ENCODE results near the gene RBM44.
"Not testable (repeated sequence)": the region's sequence is repeated elsewhere in the genome, so short reads cannot be mapped to it uniquely, and the experiment has no call there.

The RBM44 gene, protein sequence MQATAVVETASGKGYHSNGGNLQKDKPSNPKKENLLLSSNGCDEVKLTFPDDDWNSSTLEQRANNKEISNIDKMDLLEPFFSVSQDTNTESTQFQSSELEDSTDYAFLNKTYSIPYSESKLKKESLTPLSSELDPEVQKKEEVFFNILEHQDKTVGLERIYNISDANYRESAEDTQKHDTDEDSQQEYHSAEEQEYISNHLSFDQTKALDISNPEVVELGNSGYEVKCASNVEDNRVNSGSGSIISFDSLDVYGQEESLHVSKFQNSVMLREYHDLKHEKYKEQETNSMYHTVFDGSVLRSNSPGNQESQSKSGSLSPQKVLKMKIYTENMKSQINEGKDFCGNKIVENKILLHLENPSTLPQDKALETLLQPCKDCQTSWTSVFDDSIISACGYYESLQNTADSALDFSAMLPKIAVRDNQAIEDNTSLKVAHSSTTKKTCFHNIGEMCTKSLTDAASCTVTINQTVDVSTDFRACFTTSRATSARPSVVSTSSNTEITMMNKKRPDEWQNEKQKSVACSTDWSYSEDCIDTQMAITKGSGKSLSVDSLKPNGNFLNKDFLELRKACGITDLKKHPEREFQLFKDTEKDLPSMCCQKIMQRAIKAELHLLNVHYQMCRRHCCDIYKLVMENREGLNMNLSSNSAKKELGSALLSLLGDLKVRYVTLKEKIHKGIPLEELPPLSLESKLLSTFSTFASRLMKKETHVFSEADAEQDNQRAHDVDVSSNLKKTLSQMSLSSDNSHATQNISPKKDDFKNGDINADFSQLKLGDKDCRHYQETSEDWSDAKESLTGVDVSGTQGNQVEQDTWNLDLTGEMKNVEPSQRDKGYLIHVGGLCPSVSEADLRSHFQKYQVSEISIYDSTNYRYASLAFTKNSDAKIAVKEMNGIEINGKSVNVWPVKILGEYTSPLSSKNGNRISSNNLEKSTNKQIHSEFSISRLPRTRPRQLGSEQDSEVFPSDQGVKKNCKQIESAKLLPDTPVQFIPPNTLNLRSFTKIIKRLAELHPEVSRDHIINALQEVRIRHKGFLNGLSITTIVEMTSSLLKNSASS

GRCh38 chr2:237798236-237799059 lies at the start of gene RBM44:
RBM44 (plus strand) TSS chr2:237798779; CDS start chr2:237813610, 14,831 bp downstream.
- no peak for DNase-seq (ENCODE audit: low read depth in 2 of 2)

DNA sequence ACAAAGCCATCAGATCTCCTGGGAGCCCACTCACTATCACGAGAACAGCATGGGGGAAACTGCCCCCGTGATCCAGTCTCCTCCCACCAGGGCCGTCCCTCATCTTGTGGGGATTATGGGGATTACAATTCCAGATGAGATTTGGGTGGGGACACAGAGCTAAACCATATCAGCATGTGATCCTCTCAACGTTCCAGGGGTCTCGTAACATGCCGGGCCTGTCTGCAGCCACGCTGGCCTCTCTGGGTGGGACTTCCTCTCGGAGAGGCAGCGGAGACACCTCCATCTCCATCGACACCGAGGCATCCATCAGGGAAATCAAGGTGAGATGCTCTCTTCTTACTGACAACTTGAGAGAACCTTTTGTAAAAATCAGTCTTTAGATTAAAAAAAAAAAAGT lies 49.6 kb upstream of the RBM44 start:
- no peak for DNase-seq (ENCODE audit: low read depth in 2 of 2)

DNA sequence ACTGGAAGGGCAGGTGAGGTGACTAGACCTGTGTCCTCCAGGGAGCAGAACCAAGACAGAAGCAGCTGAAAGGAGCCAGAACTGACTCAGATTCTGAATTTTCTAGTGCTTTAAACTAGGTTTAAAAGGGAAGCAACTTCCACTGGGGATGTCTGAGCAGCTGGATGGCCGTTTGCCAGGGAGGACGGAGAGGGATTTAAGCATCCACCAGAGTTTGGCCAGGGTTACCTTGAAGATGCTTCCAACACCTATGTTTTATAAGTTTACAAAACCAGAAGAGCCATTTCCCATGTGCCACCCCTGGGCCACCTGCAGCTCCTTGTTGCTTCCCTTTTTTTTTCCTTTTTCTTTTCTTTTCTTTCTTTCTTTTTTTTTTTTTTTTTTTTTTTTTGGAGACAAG lies 48.6 kb upstream of the RBM44 start:
- no peak for DNase-seq (ENCODE audit: low read depth in 2 of 2)

GRCh38 chr2:237750441-237750840 lies 48.1 kb upstream of the RBM44 start:
- not testable (repeated sequence) for DNase-seq (ENCODE audit: low read depth in 2 of 2)

DNA sequence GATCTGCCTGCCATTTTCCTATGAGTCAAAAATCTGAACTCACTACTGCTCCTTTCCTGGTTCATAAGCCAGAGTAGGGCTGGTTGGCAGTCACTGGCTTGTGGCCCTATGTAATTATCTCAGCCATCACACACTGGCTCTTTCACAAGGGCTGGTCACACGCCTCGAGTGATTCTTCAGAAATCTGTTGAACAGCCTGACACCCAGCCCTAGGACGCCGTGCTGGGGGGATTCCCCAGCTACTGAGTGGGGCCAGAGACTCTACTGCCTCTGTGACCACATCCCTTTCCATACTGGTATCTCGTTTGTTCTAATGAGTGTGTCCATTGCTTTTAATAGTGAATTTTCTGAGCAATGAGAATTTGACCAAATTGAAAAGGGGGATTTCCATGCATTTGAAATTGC lies 45.8 kb upstream of the RBM44 start:
- DNase-seq (ENCODE audit: low read depth in 2 of 2), result peak; percentile 48 to 64

- no peak for DNase-seq (ENCODE audit: low read depth in 2 of 2)
Observed at GRCh38 chr2:237754182-237754581, 44.4 kb upstream of the RBM44 start.

DNA sequence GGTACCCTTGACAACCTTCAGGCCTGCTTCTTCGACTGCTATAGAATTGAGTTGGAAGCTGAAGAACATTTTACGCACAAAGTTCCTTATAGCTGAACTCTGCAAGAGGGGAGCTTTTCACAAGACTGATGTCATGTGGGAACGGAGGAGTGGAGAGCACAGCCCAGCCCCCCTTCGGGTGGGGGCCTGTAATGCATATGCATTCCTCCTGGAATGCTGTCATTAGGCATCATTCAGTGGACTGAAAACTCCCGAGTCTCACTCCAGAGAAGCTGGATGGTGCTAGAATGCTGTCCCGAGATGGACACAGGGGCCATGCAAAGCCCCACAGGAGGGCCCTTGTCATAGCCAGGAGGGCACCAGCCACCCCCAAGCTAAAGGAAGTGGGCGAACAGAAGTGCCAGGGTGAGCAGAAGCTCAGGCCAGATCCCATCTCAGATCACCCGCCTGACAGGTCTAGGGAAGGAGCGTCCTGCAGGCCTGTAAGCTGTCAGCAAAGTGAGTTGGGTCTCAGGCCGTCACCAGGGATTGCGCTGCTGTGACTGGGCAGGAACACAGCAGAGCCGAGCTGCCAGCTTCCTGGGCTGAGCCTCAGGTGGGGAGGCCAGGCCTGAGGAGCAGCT lies 43.8 kb upstream of the RBM44 start:
- DNase-seq (ENCODE audit: low read depth in 2 of 2), result no peak

DNA sequence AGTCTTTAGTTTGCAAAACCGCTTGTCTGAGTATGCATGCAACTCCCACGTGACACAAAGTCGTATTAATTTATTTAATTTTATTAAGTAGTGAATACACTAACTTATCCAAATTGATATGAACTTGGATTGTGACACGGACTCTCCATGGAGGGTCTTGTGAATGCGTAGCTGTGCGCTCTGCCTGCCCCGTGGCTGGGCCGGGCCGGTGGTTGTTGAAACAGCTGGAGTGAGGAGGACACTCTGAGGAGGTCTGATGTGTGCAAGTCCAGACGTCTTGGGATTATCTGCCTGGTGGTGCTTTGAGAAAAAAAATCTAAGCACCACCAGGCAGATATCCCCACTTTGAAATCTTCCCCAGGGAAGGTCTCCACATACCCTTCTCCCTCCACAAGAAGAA lies 41.0 kb upstream of the RBM44 start:
- no peak for DNase-seq (ENCODE audit: low read depth in 2 of 2)

GRCh38 chr2:237758185-237758584 lies 40.4 kb upstream of the RBM44 start:
- no peak for DNase-seq (ENCODE audit: low read depth in 2 of 2)

- DNase-seq (ENCODE audit: low read depth in 2 of 2), result no peak
Observed at GRCh38 chr2:237759176-237759575, 39.4 kb upstream of the RBM44 start.

DNA sequence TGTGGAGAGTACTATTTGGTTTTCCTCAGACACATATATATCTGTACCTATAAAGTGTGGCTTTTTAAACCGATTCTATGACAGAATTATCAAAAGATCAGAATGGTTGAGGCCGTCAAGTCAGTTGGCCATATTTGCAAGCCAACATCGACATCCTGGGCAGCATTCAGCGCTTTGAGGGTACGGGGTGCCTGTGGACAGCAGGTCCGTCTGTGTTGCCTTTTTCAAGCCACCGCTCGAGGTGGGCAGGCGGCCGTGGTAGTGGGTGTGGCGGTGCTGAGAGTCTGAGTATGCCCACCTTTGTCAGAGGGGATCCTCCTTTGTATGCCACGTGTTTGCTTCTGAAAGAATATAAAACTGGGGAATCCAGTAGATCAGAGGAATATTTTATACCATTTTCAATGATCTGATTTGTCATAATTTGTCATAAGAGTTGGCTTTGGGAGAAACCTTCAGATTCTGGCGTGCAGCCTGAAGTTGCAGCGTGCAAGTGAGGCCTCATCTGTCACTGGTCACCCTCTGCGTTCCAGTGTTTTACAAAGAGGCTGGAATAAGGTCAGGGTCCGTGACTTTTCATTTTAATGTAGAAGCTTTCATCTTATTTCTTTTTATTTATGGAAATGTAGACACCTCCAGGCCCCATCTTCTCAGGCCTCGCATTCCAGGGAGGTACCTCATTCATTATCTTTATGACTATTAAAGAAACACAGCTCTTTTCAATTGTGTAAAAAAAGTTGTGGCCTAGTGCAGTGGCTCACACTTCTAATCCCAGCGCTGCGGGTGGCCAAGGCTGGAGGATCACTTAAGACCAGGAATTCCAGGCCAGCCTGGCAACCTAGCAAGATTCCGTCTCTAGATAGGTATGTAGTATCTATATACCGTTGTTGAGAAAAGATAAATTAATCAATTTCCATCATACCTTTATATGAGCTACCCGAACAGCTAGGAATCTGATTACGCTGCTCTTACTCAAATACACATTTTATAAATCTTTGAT lies 37.8 kb upstream of the RBM44 start:
- DNase-seq (ENCODE audit: low read depth in 2 of 2), result no peak

DNA sequence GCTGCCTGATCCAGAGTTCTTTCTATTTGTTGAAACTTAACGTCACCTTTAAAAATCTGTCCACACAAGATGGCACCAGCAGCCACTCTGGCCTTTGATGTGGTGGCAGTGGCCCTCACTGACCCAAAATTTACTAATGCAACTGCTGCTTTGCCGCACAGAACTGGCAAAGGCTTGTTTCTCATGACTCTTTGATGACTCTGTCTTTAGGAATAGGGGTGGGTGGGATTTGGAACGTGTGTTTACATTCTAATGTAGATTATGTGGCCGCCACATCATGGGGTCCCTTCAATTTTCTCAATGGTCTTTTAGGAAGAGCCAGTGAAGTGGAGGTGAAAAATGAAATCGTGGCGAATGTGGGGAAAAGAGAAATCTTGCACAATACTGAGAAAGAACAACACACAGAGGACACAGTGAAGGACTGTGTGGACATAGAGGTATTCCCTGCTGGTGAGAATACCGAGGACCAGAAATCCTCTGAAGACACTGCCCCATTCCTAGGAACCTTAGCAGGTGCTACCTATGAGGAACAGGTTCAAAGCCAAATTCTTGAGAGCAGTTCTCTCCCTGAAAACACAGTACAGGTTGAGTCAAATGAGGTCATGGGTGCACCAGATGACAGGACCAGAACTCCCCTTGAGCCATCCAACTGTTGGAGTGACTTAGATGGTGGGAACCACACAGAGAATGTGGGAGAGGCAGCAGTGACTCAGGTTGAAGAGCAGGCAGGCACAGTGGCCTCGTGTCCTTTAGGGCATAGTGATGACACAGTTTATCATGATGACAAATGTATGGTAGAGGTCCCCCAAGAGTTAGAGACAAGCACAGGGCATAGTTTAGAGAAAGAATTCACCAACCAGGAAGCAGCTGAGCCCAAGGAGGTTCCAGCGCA lies 36.0 kb upstream of the RBM44 start:
- not testable (repeated sequence) for DNase-seq (ENCODE audit: low read depth in 2 of 2)

DNA sequence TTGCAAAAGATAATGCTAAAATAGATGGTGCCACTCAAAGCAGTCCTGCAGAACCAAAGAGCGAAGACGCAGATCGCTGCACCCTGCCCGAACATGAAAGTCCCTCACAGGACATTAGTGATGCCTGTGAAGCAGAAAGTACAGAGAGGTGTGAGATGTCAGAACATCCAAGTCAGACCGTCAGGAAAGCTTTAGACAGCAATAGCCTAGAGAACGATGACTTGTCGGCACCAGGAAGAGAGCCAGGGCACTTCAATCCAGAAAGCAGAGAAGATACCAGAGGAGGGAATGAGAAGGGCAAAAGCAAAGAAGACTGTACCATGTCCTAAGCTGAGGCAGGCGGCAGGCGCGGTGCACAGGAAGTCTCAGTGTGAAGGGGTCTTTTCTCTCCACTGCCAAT lies 34.8 kb upstream of the RBM44 start:
- DNase-seq (ENCODE audit: low read depth in 2 of 2), result no peak

GRCh38 chr2:237765122-237765521 lies 33.5 kb upstream of the RBM44 start:
- DNase-seq (ENCODE audit: low read depth in 2 of 2), result not testable (repeated sequence)

DNA sequence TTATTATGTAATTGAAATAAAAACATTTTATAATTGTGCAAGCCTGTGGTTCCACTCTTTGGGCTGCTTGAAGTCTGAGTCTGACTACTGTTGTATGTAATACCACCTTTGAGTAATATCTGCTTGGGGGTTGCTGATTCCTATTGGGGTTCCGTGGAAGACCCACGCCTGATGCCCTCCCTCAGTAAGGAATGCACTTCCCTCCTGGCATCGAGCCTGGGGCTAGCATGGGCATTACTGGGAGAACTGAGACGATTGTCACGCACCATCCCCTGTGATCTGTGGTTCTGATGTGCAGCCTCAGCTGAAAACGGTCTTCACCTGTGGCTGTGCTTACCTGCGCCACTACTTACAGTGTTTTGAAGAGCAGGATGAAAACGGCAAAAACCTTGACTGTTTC lies 32.7 kb upstream of the RBM44 start:
- no peak for DNase-seq (ENCODE audit: low read depth in 2 of 2)

- DNase-seq (ENCODE audit: low read depth in 2 of 2), result no peak
Observed at GRCh38 chr2:237766340-237766739, 32.2 kb upstream of the RBM44 start.

DNA sequence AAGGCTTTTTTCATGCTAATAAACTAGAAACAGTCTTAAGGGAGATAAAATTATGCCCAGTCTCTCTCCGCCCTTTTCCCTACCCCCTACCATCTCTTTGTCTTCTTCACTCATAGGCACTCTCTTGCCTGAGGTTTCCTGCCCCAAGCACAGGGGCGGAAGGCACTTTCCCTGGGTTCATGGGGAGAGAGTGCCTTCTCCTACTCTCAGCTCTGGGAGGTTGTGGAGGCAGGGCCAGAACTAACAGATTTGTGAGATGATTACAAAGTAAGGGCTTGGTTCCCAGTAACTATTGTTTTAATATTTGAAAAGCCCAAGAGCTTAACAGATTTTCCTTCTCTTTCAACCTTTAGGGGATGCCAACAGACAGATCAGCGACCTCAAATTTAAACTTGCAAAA lies 26.1 kb upstream of the RBM44 start:
- no peak for DNase-seq (ENCODE audit: low read depth in 2 of 2)

GRCh38 chr2:237773826-237774225 lies 24.8 kb upstream of the RBM44 start:
- DNase-seq (ENCODE audit: low read depth in 2 of 2), result no peak

All from stimulated activated CD8-positive, alpha-beta memory T cell treated with anti-CD3 and anti-CD28 coated beads, Interleukin-15, amount 100 ng/mL, for 48 hours (primary cell).